Body of pancreas (tissue), 4 donors: ENCODE data around the gene SPEM3. TPM values are rescaled to one million over a fixed set of nuclear protein-coding genes. Genes with fewer than 3 reads are reported as not detected.

ENCODE experiments used
- ATAC-seq: fragments of 150-250 bp; one replicate; pipeline ENCODE4 v1.9.1; 2016
- DNase-seq, 4 donors: peaks; one replicate each; pipeline ENCODE4 v3.0.0-alpha.2; 2019
- H3K27ac ChIP-seq, 4 donors: fragments of 200-600 bp; sonication (generic); 1 replicate in 3 of 4; 2 replicates in 1 of 4; pipeline versions ENCODE4 v1.5.1 to v1.6.1; 2016 to 2019; ENCODE audit warnings: mild to moderate bottlenecking in 1 of 4, mixed read lengths in 1 of 4, moderate library complexity in 1 of 4
- H3K27me3 ChIP-seq, 2 donors: fragments of 200-600 bp; sonication (generic); one replicate each; pipeline ENCODE4 v1.6.0; 2016; ENCODE audit warnings: mild to moderate bottlenecking in 1 of 2
- H3K36me3 ChIP-seq, 2 donors: fragments of 200-600 bp; sonication (generic); replicated peaks in 1 of 2; 2 replicates each; pipeline ENCODE4 v1.5.1; 2016; ENCODE audit warnings: low read depth in 2 of 2; ENCODE audit not compliant: insufficient read depth in 1 of 2
- H3K4me1 ChIP-seq: fragments of 200-600 bp; sonication (generic); one replicate; pipeline ENCODE4 v1.6.0; 2016
- H3K4me3 ChIP-seq, 2 donors: fragments of 200-600 bp; sonication (generic); 1 replicate in 1 of 2; 2 replicates in 1 of 2; pipeline ENCODE4 v1.5.1; 2016 to 2019
- H3K9me3 ChIP-seq, 3 donors: fragments of 200-600 bp; sonication (generic); 1 replicate in 2 of 3; 2 replicates in 1 of 3; pipeline ENCODE4 v1.5.1; 2016
- CTCF ChIP-seq, 7 experiments: fragments of 450-650 bp in 4 of 7; fragments of 200-600 bp in 3 of 7; sonication (generic) in 3 of 7; IDR thresholded peaks; one replicate each; pipeline ENCODE4 v1.5.1; 2016 to 2019; ENCODE audit warnings: antibody characterized with exemption in 7 of 7
- POLR2A ChIP-seq, 3 donors: fragments of 450-650 bp; IDR thresholded peaks; one replicate each; pipeline ENCODE4 v1.6.1; 2016; ENCODE audit warnings: antibody characterized with exemption in 3 of 3, mild to moderate bottlenecking in 2 of 3
- WGBS, 2 donors: methylation state at CpG; one replicate each; pipeline ENCODE4 v1.1.5; 2017; 5-methylcytosine and 5-hydroxymethylcytosine counted together
- intact Hi-C: fragments of 100-400 bp; cut with DNase I; formaldehyde crosslinking; loops from one replicate; pipeline ENCODE4 v1.15.1; 2023
- total RNA-seq, 2 donors: library from RNA; depleted of rRNA; stranded (reverse); fragments of >200 nt; gene quantifications; one replicate each; pipeline ENCODE4 v1.1.0, GENCODE V29; 2016

The SPEM3 gene
- total RNA-seq, 2 donors from 2014 or later, result not detected

DNA sequence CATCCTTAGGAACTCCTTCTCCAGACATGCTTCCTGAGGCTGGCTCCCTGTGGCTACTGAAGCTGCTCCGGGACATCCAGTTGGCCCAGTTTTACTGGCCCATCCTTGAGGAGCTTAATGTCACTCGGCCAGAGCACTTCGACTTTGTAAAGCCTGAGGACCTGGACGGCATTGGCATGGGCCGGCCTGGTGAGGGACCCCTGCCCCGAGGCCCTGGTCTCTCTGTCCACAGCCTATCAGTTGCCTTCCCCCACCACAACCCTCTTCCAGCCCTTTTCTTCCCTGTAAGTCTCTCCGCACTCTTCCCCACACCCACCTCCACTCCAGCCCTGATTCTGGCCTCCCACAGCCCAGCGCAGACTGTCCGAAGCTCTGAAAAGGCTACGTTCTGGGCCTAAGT, 45.8 kb upstream of the SPEM3 start:
- ATAC-seq (no peak), DNase-seq (no peak)
- no peak overlapping the region for H3K27ac ChIP-seq
- H3K4me3 ChIP-seq, result no peak overlapping the region
- TF ChIP-seq CTCF (IDR thresholded peaks at IDR 0.05), result no peak
- TF ChIP-seq POLR2A (IDR thresholded peaks at IDR 0.05), result no peak
- no peaks in the 10 kb centered on the region for H3K9me3 ChIP-seq
- WGBS, 2 donors, result 94 to 97% methylated on average over 8 to 10 of the region's 10 CpGs
- no peaks in the 10 kb centered on the region for H3K27me3 ChIP-seq
- intact Hi-C loops, result no loop called here
- H3K4me1 ChIP-seq, result peaks cover 24% of the 10 kb centered on the region
- no peaks in the 10 kb centered on the region for H3K36me3 ChIP-seq

- no peaks in the 10 kb centered on the region for H3K36me3 ChIP-seq
- no peaks in the 10 kb centered on the region for H3K9me3 ChIP-seq
- DNase-seq (no peak), ATAC-seq (no peak)
- intact Hi-C loops, result no loop called here
- peaks cover 24% of the 10 kb centered on the region for H3K4me1 ChIP-seq
- no peaks in the 10 kb centered on the region for H3K27me3 ChIP-seq
- 92 to 98% methylated on average over 8 to 10 of the region's 11 CpGs for WGBS, 2 donors
- no peak overlapping the region for H3K4me3 ChIP-seq
- H3K27ac ChIP-seq, result no peak overlapping the region
- TF ChIP-seq POLR2A (IDR thresholded peaks at IDR 0.05) (no peak), CTCF (IDR thresholded peaks at IDR 0.05) (no peak)
These were observed 45.3 kb upstream of the SPEM3 start for GRCh38 chr17:7383371-7383741.

DNA sequence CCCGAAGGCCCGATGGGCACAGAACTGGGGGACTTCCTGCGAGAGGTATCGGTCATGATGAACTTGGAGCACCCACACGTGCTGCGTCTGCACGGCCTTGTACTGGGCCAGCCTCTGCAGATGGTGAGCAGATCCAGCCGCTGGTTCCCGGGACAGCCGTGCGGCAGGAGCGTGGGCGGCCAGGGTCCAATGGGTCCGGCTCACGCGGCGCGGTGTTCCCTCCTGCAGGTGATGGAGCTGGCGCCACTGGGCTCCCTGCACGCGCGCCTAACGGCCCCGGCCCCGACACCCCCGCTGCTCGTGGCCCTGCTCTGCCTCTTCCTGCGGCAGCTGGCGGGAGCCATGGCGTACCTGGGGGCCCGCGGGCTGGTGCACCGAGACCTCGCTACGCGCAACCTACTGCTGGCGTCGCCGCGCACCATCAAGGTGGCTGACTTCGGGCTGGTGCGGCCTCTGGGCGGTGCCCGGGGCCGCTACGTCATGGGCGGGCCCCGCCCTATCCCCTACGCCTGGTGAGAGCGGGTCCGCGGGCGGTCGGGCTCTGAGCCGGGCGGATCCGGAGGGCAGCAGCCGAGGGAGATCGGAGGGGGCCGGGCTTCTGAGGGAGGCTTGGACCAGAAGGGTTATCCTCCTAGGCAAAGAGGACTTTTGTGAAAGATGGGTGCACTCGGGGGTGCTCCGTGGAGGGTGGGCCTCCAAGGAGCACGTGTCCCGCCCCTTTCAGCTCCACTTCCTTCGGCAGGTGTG, 44.7 kb upstream of the SPEM3 start:
- 48 to 87% methylated on average over 22 to 61 of the region's 65 CpGs for WGBS, 2 donors
- H3K9me3 ChIP-seq, result no peaks in the 10 kb centered on the region
- H3K27me3 ChIP-seq, result no peaks in the 10 kb centered on the region
- no peak for DNase-seq
- peaks cover 0 to under 1% of the 10 kb centered on the region in 2 donors for H3K36me3 ChIP-seq
- H3K4me1 ChIP-seq, result peaks cover 24% of the 10 kb centered on the region
- intact Hi-C loops, result no loop called here
- H3K27ac ChIP-seq, result no peak overlapping the region
- no peak for TF ChIP-seq POLR2A (IDR thresholded peaks at IDR 0.05)
- TF ChIP-seq CTCF (IDR thresholded peaks at IDR 0.05), result no peak
- no peak overlapping the region for H3K4me3 ChIP-seq
- ATAC-seq, result no peak

DNA sequence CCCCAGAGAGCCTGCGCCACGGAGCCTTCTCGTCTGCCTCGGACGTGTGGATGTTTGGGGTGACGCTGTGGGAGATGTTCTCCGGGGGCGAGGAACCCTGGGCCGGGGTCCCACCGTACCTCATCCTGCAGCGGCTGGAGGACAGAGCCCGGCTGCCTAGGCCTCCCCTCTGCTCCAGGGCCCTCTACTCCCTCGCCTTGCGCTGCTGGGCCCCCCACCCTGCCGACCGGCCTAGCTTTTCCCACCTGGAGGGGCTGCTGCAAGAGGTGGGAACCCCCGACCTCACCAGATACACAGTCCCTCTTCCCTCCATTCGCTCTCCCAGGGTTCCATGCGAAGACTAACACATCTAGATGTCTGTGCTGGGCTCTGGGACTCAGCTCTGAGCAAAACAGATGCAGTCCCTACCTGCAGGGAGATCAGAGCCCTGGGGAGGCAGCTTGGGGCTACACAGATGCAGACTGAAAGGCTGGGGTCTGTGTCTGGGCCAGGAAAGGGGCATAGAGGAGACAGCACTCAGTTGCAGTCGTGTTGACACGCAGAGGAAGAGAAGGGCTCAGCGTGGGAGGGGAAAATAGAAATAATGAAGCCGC, 44.1 kb upstream of the SPEM3 start:
- H3K4me3 ChIP-seq, result no peak overlapping the region
- TF ChIP-seq CTCF (IDR thresholded peaks at IDR 0.05) (no peak), POLR2A (IDR thresholded peaks at IDR 0.05) (no peak)
- DNase-seq, result no peak
- H3K9me3 ChIP-seq, result no peaks in the 10 kb centered on the region
- peaks cover 24% of the 10 kb centered on the region for H3K4me1 ChIP-seq
- no peaks in the 10 kb centered on the region for H3K27me3 ChIP-seq
- intact Hi-C loops, result no loop called here
- 88 to 90% methylated on average over 14 to 23 of the region's 23 CpGs for WGBS, 2 donors
- no peak for ATAC-seq
- H3K36me3 ChIP-seq, result peaks cover 0 to 6% of the 10 kb centered on the region in 2 donors
- H3K27ac ChIP-seq, result no peak overlapping the region

DNA sequence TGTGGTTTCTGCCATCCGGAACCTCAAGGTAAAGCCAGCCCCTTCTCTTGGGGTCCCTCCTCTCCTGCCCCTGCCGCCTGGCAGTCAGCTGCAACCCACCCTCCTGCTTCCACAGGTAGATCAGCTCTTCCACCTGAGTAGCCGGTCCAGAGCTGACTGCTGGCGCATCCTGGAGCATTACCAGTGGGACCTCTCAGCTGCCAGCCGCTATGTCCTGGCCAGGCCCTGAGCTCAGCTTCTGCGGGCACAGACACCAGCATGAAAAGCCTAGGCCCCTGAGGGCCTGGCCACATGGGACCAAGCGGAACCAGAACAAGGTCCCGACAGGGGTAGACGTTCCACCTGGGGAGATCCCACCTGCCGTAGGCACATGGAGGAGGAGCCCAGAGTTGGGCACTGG, 39.8 kb upstream of the SPEM3 start:
- intact Hi-C loops, result no loop called here
- Histone ChIP-seq H3K4me1 (peaks cover 8% of the 10 kb centered on the region), H3K9me3 (no peaks in the 10 kb centered on the region), H3K36me3 (peaks cover 0 to 6% of the 10 kb centered on the region in 2 donors), H3K27me3 (no peaks in the 10 kb centered on the region), H3K27ac (no peak overlapping the region), H3K4me3 (no peak overlapping the region)
- ATAC-seq, result no peak
- DNase-seq, result no peak
- WGBS, 2 donors, result 89 to 96% methylated on average over 9 to 10 of the region's 10 CpGs
- TF ChIP-seq CTCF (IDR thresholded peaks at IDR 0.05) (no peak), POLR2A (IDR thresholded peaks at IDR 0.05) (no peak)
